ENCODE measurements around the gene ITGB1.

Gene ITGB1

GRCh38 chr10:32888161-32888927 is 69.7 kb downstream of the ITGB1 start:
- DNase-seq (ENCODE audit: low read depth): no peak

- no peak for DNase-seq (ENCODE audit: low read depth)
These were observed 70.5 kb downstream of the ITGB1 start for GRCh38 chr10:32887481-32887880.

- no peak for DNase-seq (ENCODE audit: low read depth)
These were observed 76.0 kb downstream of the ITGB1 start for GRCh38 chr10:32882076-32882475.

GRCh38 chr10:32878646-32879045 is 79.4 kb downstream of the ITGB1 start:
- no peak for DNase-seq (ENCODE audit: low read depth)

GRCh38 chr10:32877915-32878314 is 80.1 kb downstream of the ITGB1 start:
- DNase-seq (ENCODE audit: low read depth): no peak

GRCh38 chr10:32865170-32865569 is 92.9 kb downstream of the ITGB1 start:
- DNase-seq (ENCODE audit: low read depth): no peak

- no peak for DNase-seq (ENCODE audit: low read depth)
These were observed 103.6 kb downstream of the ITGB1 start for GRCh38 chr10:32854435-32854834.

- DNase-seq (ENCODE audit: low read depth): no peak
These were observed 106.7 kb downstream of the ITGB1 start for GRCh38 chr10:32851301-32851700.
